Testis (tissue), 3 donors: ENCODE data around the gene APLNR. TPM values are rescaled to one million over a fixed set of nuclear protein-coding genes. Genes with fewer than 3 reads are reported as not detected.

Experiments
- DNase-seq: peaks from one replicate; pipeline ENCODE4 v3.0.0-alpha.2; 2019
- H3K27ac ChIP-seq, 2 donors: fragments of 200-600 bp; sonication (generic); one replicate each; pipeline ENCODE4 v1.5.1; 2019
- H3K27me3 ChIP-seq: fragments of 200-600 bp; sonication (generic); one replicate; pipeline ENCODE4 v1.5.1; 2019
- H3K36me3 ChIP-seq: fragments of 200-600 bp; sonication (generic); one replicate; pipeline ENCODE4 v1.5.1; 2017; ENCODE audit warnings: low read depth; ENCODE audit errors: missing control alignments
- H3K4me1 ChIP-seq: fragments of 200-600 bp; sonication (generic); one replicate; pipeline ENCODE4 v1.5.1; 2019
- H3K4me3 ChIP-seq, 2 donors: fragments of 200-600 bp; sonication (generic); one replicate each; pipeline ENCODE4 v1.5.1; 2017 to 2019
- H3K9me3 ChIP-seq: fragments of 200-600 bp; sonication (generic); one replicate; pipeline ENCODE4 v1.5.1; 2017
- POLR2A ChIP-seq: fragments of 450-650 bp; IDR thresholded peaks from one replicate; pipeline ENCODE4 v1.6.1; 2017; ENCODE audit warnings: antibody characterized with exemption, mild to moderate bottlenecking, moderate library complexity
- WGBS, 2 donors: methylation state at CpG; one replicate each; pipeline ENCODE4 v1.1.5; 2018; 5-methylcytosine and 5-hydroxymethylcytosine counted together
- intact Hi-C: fragments of 100-400 bp; cut with DNase I; formaldehyde crosslinking; loops from one replicate; pipeline ENCODE4 v1.15.1; 2023; ENCODE audit warnings: low total_unique reads
- polyA plus RNA-seq: library from polyadenylated mRNA; stranded (reverse); fragments of 350-450 nt; fragmentation: Illumina TruSeq; extraction: RNeasy Lipid Tissue Mini Kit (QIAGEN cat#74804); gene quantifications from one replicate; pipeline ENCODE4 v1.2.3, GENCODE V29; 2014; ENCODE audit warnings: low read depth, low replicate concordance; ENCODE audit not compliant: insufficient read depth
- total RNA-seq, 2 donors: library from RNA; depleted of rRNA; stranded (reverse); fragments of >200 nt; gene quantifications; one replicate each; pipeline ENCODE4 v1.2.3, GENCODE V29; 2016
- TF ChIP-seq, protein P1 (sequence below), 3 experiments: fragments of 450-650 bp in 2 of 3; fragments of 200-600 bp in 1 of 3; sonication (generic) in 1 of 3; IDR thresholded peaks; one replicate each; pipeline ENCODE4 v1.5.1; 2016 to 2019; ENCODE audit warnings: antibody characterized with exemption in 3 of 3, mild to moderate bottlenecking in 2 of 3, moderate library complexity in 1 of 3

The APLNR gene
- total and polyA plus RNA-seq, 3 donors from 2014 or later = 0.94 to 7.1 (median 1.1) TPM

DNA sequence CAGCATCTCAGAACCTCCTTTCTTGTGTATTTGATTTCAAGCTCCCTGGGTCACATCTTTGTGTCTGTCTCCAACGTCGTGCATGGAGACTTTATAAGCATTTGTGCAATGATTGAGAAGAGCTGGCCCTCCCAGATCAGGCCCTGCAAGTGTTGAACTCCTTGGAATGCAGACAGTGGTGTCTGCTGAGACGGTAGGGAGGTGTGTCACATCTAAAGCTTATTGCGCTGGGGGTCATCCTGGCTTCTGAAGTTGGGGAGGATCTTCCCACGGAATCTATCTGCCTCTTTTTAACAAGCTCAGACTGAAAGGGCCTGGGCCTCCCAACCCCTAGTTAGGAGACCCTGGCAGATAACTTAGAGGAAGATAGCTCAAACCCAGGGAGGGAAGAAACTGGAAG lies 6.7 kb downstream of the APLNR start:
- WGBS, 2 donors = 57 to 68% methylated on average over 5 of the region's 5 CpGs
- Histone ChIP-seq H3K27me3 (no peaks in the 10 kb centered on the region), H3K4me3 (no peak overlapping the region), H3K9me3 (no peaks in the 10 kb centered on the region), H3K27ac (no peak overlapping the region), H3K4me1 (no peaks in the 10 kb centered on the region), H3K36me3 (no peaks in the 10 kb centered on the region)
- intact Hi-C loops = no loop called here
- DNase-seq = no peak
- TF ChIP-seq, protein P1, sequence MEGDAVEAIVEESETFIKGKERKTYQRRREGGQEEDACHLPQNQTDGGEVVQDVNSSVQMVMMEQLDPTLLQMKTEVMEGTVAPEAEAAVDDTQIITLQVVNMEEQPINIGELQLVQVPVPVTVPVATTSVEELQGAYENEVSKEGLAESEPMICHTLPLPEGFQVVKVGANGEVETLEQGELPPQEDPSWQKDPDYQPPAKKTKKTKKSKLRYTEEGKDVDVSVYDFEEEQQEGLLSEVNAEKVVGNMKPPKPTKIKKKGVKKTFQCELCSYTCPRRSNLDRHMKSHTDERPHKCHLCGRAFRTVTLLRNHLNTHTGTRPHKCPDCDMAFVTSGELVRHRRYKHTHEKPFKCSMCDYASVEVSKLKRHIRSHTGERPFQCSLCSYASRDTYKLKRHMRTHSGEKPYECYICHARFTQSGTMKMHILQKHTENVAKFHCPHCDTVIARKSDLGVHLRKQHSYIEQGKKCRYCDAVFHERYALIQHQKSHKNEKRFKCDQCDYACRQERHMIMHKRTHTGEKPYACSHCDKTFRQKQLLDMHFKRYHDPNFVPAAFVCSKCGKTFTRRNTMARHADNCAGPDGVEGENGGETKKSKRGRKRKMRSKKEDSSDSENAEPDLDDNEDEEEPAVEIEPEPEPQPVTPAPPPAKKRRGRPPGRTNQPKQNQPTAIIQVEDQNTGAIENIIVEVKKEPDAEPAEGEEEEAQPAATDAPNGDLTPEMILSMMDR (IDR thresholded peaks at IDR 0.05) = no peak
- TF ChIP-seq POLR2A = no peak

DNA sequence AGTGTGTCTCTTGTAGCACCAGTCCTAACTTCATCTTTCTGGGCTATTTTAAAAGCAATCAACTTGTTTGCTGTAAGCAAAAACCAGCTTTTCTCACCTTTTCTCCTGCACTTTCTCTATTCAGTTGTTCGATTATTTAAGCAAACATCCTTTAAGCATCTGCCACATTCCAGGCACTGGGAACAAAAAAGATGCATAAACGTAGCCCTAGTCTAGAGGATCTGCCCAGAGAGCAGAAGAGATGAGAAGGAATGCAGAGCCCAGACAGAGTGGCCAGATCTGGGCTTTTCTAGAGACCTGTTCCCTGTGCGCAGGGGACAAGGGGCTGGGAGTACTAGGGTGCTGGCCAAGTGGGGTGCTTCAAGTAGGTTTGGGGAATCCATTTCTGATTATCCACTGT lies 8.4 kb downstream of the APLNR start:
- WGBS, 2 donors = 81 to 92% methylated on average over 3 of the region's 3 CpGs
- DNase-seq = no peak
- TF ChIP-seq, protein P1 (IDR thresholded peaks at IDR 0.05) = no peak
- no peak for TF ChIP-seq POLR2A

DNA sequence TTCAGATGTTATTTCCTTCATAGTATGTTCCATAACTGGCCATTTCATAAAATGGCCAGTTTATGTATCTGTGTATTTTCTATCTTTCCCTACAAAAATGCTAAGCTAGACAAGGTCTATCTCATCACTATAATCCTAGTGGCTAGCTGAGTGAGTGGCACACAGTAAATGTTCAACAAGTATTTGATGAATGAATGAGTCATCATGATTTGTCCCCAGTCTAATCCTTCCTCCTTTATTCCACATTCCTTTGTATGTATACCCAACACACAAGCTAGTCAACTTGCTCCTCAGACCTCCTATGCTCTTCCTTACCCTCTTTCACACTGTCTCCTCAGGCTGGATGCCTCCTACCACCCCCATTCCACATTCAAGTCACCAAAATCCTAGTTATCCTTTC lies 12.5 kb downstream of the APLNR start:
- TF ChIP-seq, protein P1 (IDR thresholded peaks at IDR 0.05) = no peak
- TF ChIP-seq POLR2A = no peak
- Histone ChIP-seq H3K4me3 (no peak overlapping the region), H3K36me3 (no peaks in the 10 kb centered on the region), H3K27ac (no peak overlapping the region), H3K4me1 (no peaks in the 10 kb centered on the region), H3K9me3 (no peaks in the 10 kb centered on the region), H3K27me3 (no peaks in the 10 kb centered on the region)
- intact Hi-C loops = no loop called here
- no peak for DNase-seq

More for the DNA sequence above, 8.4 kb downstream of the APLNR start:
- no peaks in the 10 kb centered on the region for H3K9me3 ChIP-seq
- H3K36me3 ChIP-seq = no peaks in the 10 kb centered on the region
- H3K27me3 ChIP-seq = no peaks in the 10 kb centered on the region
- intact Hi-C loops = no loop called here
- H3K4me1 ChIP-seq = no peaks in the 10 kb centered on the region
- no peak overlapping the region for H3K4me3 ChIP-seq
- no peak overlapping the region for H3K27ac ChIP-seq

DNA sequence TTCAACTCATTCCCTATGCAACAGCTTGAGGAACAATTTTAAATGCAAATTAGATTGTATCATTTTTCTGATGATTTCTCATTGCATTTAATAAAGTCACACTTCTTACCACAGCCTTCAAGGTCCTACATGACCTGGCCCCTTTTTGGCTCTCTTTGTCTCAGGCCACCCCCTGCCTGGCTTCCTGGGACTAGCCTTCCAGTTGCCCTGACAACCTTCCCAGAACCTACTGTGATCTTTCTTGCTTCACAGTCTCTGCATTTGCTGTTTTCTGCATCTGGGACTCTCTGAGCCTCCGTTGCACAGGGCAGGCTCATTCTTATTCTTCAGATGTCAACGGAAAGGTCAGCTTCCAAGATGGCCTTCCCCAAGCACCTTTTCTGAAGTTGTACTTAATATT lies 12.9 kb downstream of the APLNR start:
- intact Hi-C loops = no loop called here
- Histone ChIP-seq H3K4me3 (no peak overlapping the region), H3K4me1 (no peaks in the 10 kb centered on the region), H3K36me3 (no peaks in the 10 kb centered on the region), H3K27ac (no peak overlapping the region), H3K27me3 (no peaks in the 10 kb centered on the region), H3K9me3 (no peaks in the 10 kb centered on the region)
- TF ChIP-seq, protein P1 (IDR thresholded peaks at IDR 0.05) = no peak
- TF ChIP-seq POLR2A = no peak
- WGBS, 2 donors = 87 to 88% methylated on average over 2 of the region's 2 CpGs
- no peak for DNase-seq

DNA sequence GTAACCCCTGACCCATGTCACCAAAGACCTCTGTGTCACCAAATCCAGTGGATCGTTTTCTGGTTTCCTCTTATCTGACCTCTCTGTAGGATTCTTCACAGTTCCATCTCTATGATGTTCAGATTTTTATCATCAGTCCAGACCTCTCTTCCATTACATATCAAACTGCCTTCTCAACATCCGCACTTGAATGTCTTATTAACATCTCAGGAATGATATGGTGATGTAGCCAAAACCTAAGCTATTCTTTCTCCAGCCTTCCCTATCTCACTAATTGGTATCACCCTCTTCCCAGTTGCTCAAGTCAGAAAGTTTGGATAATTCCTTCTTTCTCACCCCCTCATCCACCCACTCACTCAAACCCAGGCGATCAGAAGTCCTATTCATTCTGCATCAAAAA lies 13.4 kb downstream of the APLNR start:
- DNase-seq = no peak
- H3K36me3 ChIP-seq = no peaks in the 10 kb centered on the region
- no peaks in the 10 kb centered on the region for H3K9me3 ChIP-seq
- WGBS, 2 donors = 91 to 95% methylated on average over 3 of the region's 3 CpGs
- no peak overlapping the region for H3K27ac ChIP-seq
- no peaks in the 10 kb centered on the region for H3K4me1 ChIP-seq
- TF ChIP-seq POLR2A = no peak
- TF ChIP-seq, protein P1 (IDR thresholded peaks at IDR 0.05) = no peak
- no peak overlapping the region for H3K4me3 ChIP-seq
- no peaks in the 10 kb centered on the region for H3K27me3 ChIP-seq
- intact Hi-C loops = no loop called here
